HG03469 (cell line): ENCODE data around the gene GSTA2.
"Not testable (repeated sequence)": the region's sequence is repeated elsewhere in the genome, so short reads cannot be mapped to it uniquely, and the experiment has no call there.

Source experiments
- ATAC-seq: cut with Tn5 transposase; IDR thresholded peaks from one replicate; pipeline ENCODE4 v1.9.1; 2021; ENCODE audit warnings: mild to moderate bottlenecking, moderate library complexity, moderate number of reproducible peaks; ENCODE audit not compliant: unreplicated experiment

Gene GSTA2

GRCh38 chr6:52726193-52726542, 37.1 kb downstream of the GSTA2 start:
- ATAC-seq: no peak

- ATAC-seq: no peak
Measured at GRCh38 chr6:52725535-52726192, 37.6 kb downstream of the GSTA2 start.

GRCh38 chr6:52725143-52725534, 38.1 kb downstream of the GSTA2 start:
- ATAC-seq: no peak

GRCh38 chr6:52724406-52725121, 38.7 kb downstream of the GSTA2 start:
- ATAC-seq: peak; percentile 100

- ATAC-seq: no peak
Measured at GRCh38 chr6:52724042-52724405, 39.3 kb downstream of the GSTA2 start.

- ATAC-seq: no peak
Measured at GRCh38 chr6:52720321-52720720, 43.0 kb downstream of the GSTA2 start.

- no peak for ATAC-seq
Measured at GRCh38 chr6:52718550-52718949, 44.7 kb downstream of the GSTA2 start.

GRCh38 chr6:52714761-52715160, 48.5 kb downstream of the GSTA2 start:
- ATAC-seq: not testable (repeated sequence)

GRCh38 chr6:52712136-52712535, 51.1 kb downstream of the GSTA2 start:
- ATAC-seq: no peak

- ATAC-seq: no peak
Measured at GRCh38 chr6:52707963-52708680, 55.2 kb downstream of the GSTA2 start.

GRCh38 chr6:52706001-52706400, 57.3 kb downstream of the GSTA2 start:
- ATAC-seq: no peak

GRCh38 chr6:52704781-52705502, 58.3 kb downstream of the GSTA2 start:
- not testable (repeated sequence) for ATAC-seq

- ATAC-seq: no peak
Measured at GRCh38 chr6:52704060-52704459, 59.2 kb downstream of the GSTA2 start.
